ENCODE results near the gene KARS1.
A peak's percentile ranks its signal among the peaks of the same experiment; 100 is the strongest.

KARS1 gene

GRCh38 chr16:75589306-75589705 lies 58.2 kb downstream of the KARS1 start:
- Mint-ChIP-seq H3K36me3 (ENCODE audit: low read depth) (peaks cover 15% of the 10 kb centered on the region), H3K9me3 (no peaks in the 10 kb centered on the region), H3K4me1 (peaks cover 31% of the 10 kb centered on the region), H3K27me3 (ENCODE audit: low read depth) (no peaks in the 10 kb centered on the region), H3K27ac (peak overlapping the region in 2 of 3 experiments; percentile 57 to 86), H3K4me3 (no peak overlapping the region)
- no peak for TF ChIP-seq CTCF (IDR thresholded peaks at IDR 0.05; ENCODE audit: unreplicated experiment in 3 of 3)

- Mint-ChIP-seq H3K27me3 (ENCODE audit: low read depth) (no peaks in the 10 kb centered on the region), H3K4me3 (no peak overlapping the region), H3K27ac (peak overlapping the region in 2 of 3 experiments; percentile 57 to 86), H3K4me1 (peaks cover 27% of the 10 kb centered on the region), H3K36me3 (ENCODE audit: low read depth) (peaks cover 12% of the 10 kb centered on the region), H3K9me3 (no peaks in the 10 kb centered on the region)
- TF ChIP-seq CTCF (IDR thresholded peaks at IDR 0.05; ENCODE audit: unreplicated experiment in 3 of 3) = no peak
These were observed 58.7 kb downstream of the KARS1 start for GRCh38 chr16:75588716-75589115.

GRCh38 chr16:75584108-75584507 lies 63.4 kb downstream of the KARS1 start:
- Mint-ChIP-seq H3K4me1 (peaks cover 5% of the 10 kb centered on the region), H3K9me3 (no peaks in the 10 kb centered on the region)

GRCh38 chr16:75579281-75579834 lies 68.1 kb downstream of the KARS1 start:
- Mint-ChIP-seq H3K4me1 (no peaks in the 10 kb centered on the region), H3K27me3 (ENCODE audit: low read depth) (no peaks in the 10 kb centered on the region), H3K27ac (no peak overlapping the region), H3K36me3 (ENCODE audit: low read depth) (peaks cover 51% of the 10 kb centered on the region), H3K9me3 (no peaks in the 10 kb centered on the region), H3K4me3 (no peak overlapping the region)
- no peak for TF ChIP-seq CTCF (IDR thresholded peaks at IDR 0.05; ENCODE audit: unreplicated experiment in 3 of 3)

More at GRCh38 chr16:75584108-75584507, 63.4 kb downstream of the KARS1 start:
- no peak for TF ChIP-seq CTCF (IDR thresholded peaks at IDR 0.05; ENCODE audit: unreplicated experiment in 3 of 3)
- H3K27ac Mint-ChIP-seq = no peak overlapping the region
- H3K4me3 Mint-ChIP-seq = no peak overlapping the region
- peaks cover 20% of the 10 kb centered on the region for H3K36me3 Mint-ChIP-seq (ENCODE audit: low read depth)
- H3K27me3 Mint-ChIP-seq (ENCODE audit: low read depth) = no peaks in the 10 kb centered on the region

- no peaks in the 10 kb centered on the region for H3K4me1 Mint-ChIP-seq
- TF ChIP-seq CTCF (IDR thresholded peaks at IDR 0.05; ENCODE audit: unreplicated experiment in 3 of 3) = no peak
- peaks cover 56% of the 10 kb centered on the region for H3K36me3 Mint-ChIP-seq (ENCODE audit: low read depth)
- no peak overlapping the region for H3K27ac Mint-ChIP-seq
- no peaks in the 10 kb centered on the region for H3K9me3 Mint-ChIP-seq
- no peaks in the 10 kb centered on the region for H3K27me3 Mint-ChIP-seq (ENCODE audit: low read depth)
- no peak overlapping the region for H3K4me3 Mint-ChIP-seq
These were observed 68.7 kb downstream of the KARS1 start for GRCh38 chr16:75578725-75579124.

- H3K9me3 Mint-ChIP-seq = no peaks in the 10 kb centered on the region
- no peaks in the 10 kb centered on the region for H3K27me3 Mint-ChIP-seq (ENCODE audit: low read depth)
- no peaks in the 10 kb centered on the region for H3K4me1 Mint-ChIP-seq
- TF ChIP-seq CTCF (IDR thresholded peaks at IDR 0.05; ENCODE audit: unreplicated experiment in 3 of 3) = no peak
- no peak overlapping the region for H3K27ac Mint-ChIP-seq
- peaks cover 62% of the 10 kb centered on the region for H3K36me3 Mint-ChIP-seq (ENCODE audit: low read depth)
- no peak overlapping the region for H3K4me3 Mint-ChIP-seq
These were observed 69.3 kb downstream of the KARS1 start for GRCh38 chr16:75578212-75578611.
